Osteoblast (primary cell): ENCODE results near the gene CNTNAP5. TPM values are rescaled to one million over a fixed set of nuclear protein-coding genes. Genes with fewer than 3 reads are reported as not detected.

Experiments
- DNase-seq: peaks from one replicate; pipeline ENCODE4 v3.0.0; 2011; ENCODE audit warnings: low spot score, mixed read lengths; ENCODE audit not compliant: insufficient read length; ENCODE audit errors: missing footprints
- H2AFZ ChIP-seq: 2 replicates; pipeline ENCODE4 v1.6.0; 2011; ENCODE audit warnings: mild to moderate bottlenecking, low read length
- H3K27ac ChIP-seq: 2 replicates; pipeline ENCODE4 v1.5.1; 2011; ENCODE audit warnings: mild to moderate bottlenecking, low read depth, low read length, moderate library complexity
- H3K27me3 ChIP-seq: 2 replicates; pipeline ENCODE4 v1.6.0; 2012; ENCODE audit warnings: mild to moderate bottlenecking, control low read depth, inconsistent platforms, low read length, moderate library complexity; ENCODE audit not compliant: insufficient read depth
- H3K36me3 ChIP-seq: 2 replicates; pipeline ENCODE4 v1.5.1; 2011; ENCODE audit warnings: mild to moderate bottlenecking, low read length, control low read depth, moderate library complexity; ENCODE audit not compliant: insufficient read depth
- H3K4me1 ChIP-seq: 2 replicates; pipeline ENCODE4 v1.5.1; 2011; ENCODE audit warnings: mild to moderate bottlenecking, low read length, control low read depth, moderate library complexity; ENCODE audit not compliant: insufficient read depth
- H3K4me2 ChIP-seq: 2 replicates; pipeline ENCODE4 v1.6.0; 2011; ENCODE audit warnings: mild to moderate bottlenecking, low read length; ENCODE audit not compliant: insufficient read depth
- H3K4me3 ChIP-seq: fragments of 200-600 bp; sonication (generic); 3 replicates; pipeline ENCODE4 v1.5.1; 2012; ENCODE audit warnings: mild to moderate bottlenecking, low read length, inconsistent platforms; ENCODE audit not compliant: insufficient read depth
- H3K79me2 ChIP-seq: 2 replicates; pipeline ENCODE4 v1.6.0; 2012; ENCODE audit warnings: mild to moderate bottlenecking, low read length, control low read depth, inconsistent platforms; ENCODE audit not compliant: insufficient read depth
- H3K9me3 ChIP-seq: 2 replicates; pipeline ENCODE4 v1.5.1; 2011; ENCODE audit warnings: low read depth, low read length, control low read depth
- H4K20me1 ChIP-seq: 2 replicates; pipeline ENCODE4 v1.6.0; 2012; ENCODE audit warnings: mild to moderate bottlenecking, low read length, control low read depth; ENCODE audit not compliant: insufficient read depth
- total RNA-seq: library from RNA; depleted of rRNA; stranded (reverse); fragments of >200 nt; gene quantifications from 2 replicates; pipeline ENCODE4 v1.2.3, GENCODE V29; 2012
- TF ChIP-seq, protein P1 (sequence below): IDR thresholded peaks from 2 replicates; pipeline ENCODE4 v1.5.1; 2011; ENCODE audit warnings: mild to moderate bottlenecking, low read depth, low read length, moderate library complexity; ENCODE audit errors: extremely low read depth

The CNTNAP5 gene
- total RNA-seq, 1 donor, result not detected

DNA sequence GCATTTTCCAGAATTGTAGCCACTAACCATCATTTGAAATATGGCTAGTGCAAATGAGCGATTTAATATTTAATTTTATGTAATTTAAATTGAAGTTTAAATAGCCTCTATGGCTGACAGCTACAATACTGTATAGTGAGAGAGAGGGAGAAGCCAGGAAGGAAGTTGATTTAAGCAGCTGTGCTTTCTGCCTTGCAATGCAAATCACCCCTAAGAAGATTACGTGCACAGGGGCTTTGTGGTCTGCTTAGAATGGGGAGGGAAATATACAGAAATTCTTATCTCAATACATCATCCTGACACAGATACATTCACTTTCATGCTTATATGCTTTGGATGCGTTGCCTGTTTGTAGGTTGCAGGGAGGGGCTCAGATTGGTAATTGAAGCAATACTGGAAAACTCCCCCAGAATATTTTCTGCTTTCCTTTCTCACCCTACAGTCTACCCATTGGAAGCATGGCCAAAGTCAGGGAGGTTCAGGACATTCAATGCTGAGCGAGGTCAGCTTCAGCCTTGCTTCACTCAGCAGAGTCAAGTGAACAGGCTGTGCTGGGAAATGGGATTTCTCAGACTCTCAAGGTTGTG lies 674.0 kb downstream of the CNTNAP5 start:
- H3K4me3 ChIP-seq, result no peak overlapping the region
- TF ChIP-seq, protein P1, sequence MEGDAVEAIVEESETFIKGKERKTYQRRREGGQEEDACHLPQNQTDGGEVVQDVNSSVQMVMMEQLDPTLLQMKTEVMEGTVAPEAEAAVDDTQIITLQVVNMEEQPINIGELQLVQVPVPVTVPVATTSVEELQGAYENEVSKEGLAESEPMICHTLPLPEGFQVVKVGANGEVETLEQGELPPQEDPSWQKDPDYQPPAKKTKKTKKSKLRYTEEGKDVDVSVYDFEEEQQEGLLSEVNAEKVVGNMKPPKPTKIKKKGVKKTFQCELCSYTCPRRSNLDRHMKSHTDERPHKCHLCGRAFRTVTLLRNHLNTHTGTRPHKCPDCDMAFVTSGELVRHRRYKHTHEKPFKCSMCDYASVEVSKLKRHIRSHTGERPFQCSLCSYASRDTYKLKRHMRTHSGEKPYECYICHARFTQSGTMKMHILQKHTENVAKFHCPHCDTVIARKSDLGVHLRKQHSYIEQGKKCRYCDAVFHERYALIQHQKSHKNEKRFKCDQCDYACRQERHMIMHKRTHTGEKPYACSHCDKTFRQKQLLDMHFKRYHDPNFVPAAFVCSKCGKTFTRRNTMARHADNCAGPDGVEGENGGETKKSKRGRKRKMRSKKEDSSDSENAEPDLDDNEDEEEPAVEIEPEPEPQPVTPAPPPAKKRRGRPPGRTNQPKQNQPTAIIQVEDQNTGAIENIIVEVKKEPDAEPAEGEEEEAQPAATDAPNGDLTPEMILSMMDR, result no peak
- H3K27me3 ChIP-seq, result no peaks in the 10 kb centered on the region
- no peak for DNase-seq
- H3K4me2 ChIP-seq, result no peak overlapping the region
- no peaks in the 10 kb centered on the region for H3K79me2 ChIP-seq
- H2AFZ ChIP-seq, result no peak overlapping the region
- H3K4me1 ChIP-seq, result no peaks in the 10 kb centered on the region
- no peaks in the 10 kb centered on the region for H3K36me3 ChIP-seq
- peaks cover 3% of the 10 kb centered on the region for H3K9me3 ChIP-seq
- no peak overlapping the region for H3K27ac ChIP-seq
- H4K20me1 ChIP-seq, result no peaks in the 10 kb centered on the region

GRCh38 chr2:124702777-124703176 lies 677.7 kb downstream of the CNTNAP5 start:
- TF ChIP-seq, protein P1, result no peak
- Histone ChIP-seq H3K4me3 (no peak overlapping the region), H3K4me1 (no peaks in the 10 kb centered on the region), H3K27ac (no peak overlapping the region), H2AFZ (no peak overlapping the region), H3K79me2 (no peaks in the 10 kb centered on the region), H3K36me3 (no peaks in the 10 kb centered on the region), H3K9me3 (no peaks in the 10 kb centered on the region), H4K20me1 (no peaks in the 10 kb centered on the region), H3K4me2 (no peak overlapping the region), H3K27me3 (no peaks in the 10 kb centered on the region)
- no peak for DNase-seq

DNA sequence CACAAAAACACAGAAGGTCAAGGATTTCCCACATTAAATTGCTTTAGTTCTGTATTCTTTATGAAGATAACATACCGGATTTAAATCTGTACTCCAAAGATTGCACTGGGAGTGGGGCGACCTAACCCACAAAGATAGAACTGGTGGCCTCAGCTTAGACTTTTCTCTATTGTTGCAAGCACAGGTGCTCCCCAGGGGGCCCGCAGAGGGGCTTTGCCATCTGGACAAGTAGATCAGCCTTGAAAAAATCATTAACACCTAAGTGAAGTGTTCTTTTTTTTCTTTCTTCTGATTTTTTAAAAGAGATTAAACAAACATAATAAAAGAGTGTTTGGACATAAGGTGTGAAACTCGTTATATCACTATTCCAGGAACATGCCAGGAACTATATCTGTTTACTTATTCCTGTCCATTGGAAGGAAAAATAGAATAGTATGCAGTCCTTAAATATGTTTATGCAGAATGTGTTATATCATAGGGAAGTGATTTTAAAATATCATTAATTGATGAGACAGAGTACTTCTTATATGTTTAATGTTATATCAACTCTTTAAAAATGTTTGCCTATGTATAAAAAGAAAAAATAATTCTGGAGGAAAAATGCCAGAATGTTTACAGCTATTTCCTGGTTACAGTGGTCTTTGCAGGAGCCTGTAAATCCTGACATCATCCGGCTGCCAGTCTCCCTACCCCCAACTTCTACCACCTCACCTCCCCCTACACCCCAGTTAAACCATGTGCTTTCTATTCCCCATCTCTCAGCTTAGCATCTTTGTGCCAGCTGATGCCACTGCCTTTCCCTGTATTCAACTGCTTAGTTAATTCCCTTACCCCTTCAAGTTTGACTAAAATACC lies 679.2 kb downstream of the CNTNAP5 start:
- no peaks in the 10 kb centered on the region for H3K27me3 ChIP-seq
- no peaks in the 10 kb centered on the region for H3K4me1 ChIP-seq
- no peaks in the 10 kb centered on the region for H4K20me1 ChIP-seq
- TF ChIP-seq, protein P1, result no peak
- no peak overlapping the region for H3K27ac ChIP-seq
- H3K4me2 ChIP-seq, result no peak overlapping the region
- no peaks in the 10 kb centered on the region for H3K79me2 ChIP-seq
- no peak for DNase-seq
- H3K4me3 ChIP-seq, result no peak overlapping the region
- H3K36me3 ChIP-seq, result no peaks in the 10 kb centered on the region
- no peak overlapping the region for H2AFZ ChIP-seq
- H3K9me3 ChIP-seq, result no peaks in the 10 kb centered on the region

DNA sequence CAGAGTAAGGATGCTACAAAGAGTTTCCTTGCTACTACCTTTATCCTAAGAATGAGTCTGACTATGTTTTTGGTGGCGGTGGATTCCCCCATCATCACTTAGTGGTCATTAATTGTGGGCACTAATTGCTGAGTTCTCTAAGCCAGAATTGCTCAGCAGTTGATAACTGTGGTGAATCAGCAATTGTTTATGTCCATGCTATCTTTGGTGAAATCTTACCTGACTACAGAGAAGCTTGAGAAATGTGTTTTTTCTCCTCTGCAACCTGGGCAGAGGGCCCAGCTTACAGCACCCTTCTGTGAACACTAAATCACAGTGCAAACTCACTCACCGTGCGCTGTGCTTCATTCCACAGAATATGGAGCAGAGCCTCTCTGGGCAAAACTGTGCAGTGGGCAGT lies 683.6 kb downstream of the CNTNAP5 start:
- Histone ChIP-seq H4K20me1 (no peaks in the 10 kb centered on the region), H2AFZ (no peak overlapping the region), H3K27ac (no peak overlapping the region), H3K4me1 (no peaks in the 10 kb centered on the region), H3K4me2 (no peak overlapping the region), H3K4me3 (no peak overlapping the region), H3K36me3 (no peaks in the 10 kb centered on the region), H3K9me3 (no peaks in the 10 kb centered on the region), H3K27me3 (no peaks in the 10 kb centered on the region), H3K79me2 (no peaks in the 10 kb centered on the region)
- TF ChIP-seq, protein P1, result no peak
- no peak for DNase-seq
